GM19452 (cell line): Measurements from ENCODE around the gene LRRC4B.

Experiments
- ATAC-seq: cut with Tn5 transposase; IDR thresholded peaks from one replicate; pipeline ENCODE4 v1.9.1; 2021; ENCODE audit not compliant: unreplicated experiment

The LRRC4B gene

DNA sequence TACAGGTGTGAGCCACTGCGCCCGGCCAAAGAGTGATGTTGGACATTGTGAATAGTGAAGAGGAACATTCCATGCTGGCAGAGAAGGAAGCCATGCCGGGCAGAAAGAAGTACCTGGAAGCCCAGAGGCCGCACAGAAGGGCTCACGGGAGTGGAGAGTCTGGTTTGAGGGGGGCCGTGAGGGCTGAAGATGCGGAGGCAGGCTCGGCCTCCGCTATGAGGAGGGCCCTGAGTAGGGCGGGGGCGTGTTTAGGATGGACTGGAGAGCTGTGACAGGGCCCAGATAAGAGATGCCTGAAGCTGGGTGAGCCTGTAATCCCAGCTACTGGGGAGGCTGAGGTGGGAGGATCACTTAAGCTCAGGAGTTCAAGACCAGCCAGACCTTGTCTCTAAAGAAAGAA is 58.9 kb downstream of the LRRC4B start:
- no peak for ATAC-seq

- ATAC-seq = no peak
These were observed 59.4 kb downstream of the LRRC4B start for GRCh38 chr19:50508843-50509190.

GRCh38 chr19:50507376-50507775 is 60.9 kb downstream of the LRRC4B start:
- ATAC-seq = no peak

- no peak for ATAC-seq
These were observed 61.5 kb downstream of the LRRC4B start for GRCh38 chr19:50506700-50507099.

DNA sequence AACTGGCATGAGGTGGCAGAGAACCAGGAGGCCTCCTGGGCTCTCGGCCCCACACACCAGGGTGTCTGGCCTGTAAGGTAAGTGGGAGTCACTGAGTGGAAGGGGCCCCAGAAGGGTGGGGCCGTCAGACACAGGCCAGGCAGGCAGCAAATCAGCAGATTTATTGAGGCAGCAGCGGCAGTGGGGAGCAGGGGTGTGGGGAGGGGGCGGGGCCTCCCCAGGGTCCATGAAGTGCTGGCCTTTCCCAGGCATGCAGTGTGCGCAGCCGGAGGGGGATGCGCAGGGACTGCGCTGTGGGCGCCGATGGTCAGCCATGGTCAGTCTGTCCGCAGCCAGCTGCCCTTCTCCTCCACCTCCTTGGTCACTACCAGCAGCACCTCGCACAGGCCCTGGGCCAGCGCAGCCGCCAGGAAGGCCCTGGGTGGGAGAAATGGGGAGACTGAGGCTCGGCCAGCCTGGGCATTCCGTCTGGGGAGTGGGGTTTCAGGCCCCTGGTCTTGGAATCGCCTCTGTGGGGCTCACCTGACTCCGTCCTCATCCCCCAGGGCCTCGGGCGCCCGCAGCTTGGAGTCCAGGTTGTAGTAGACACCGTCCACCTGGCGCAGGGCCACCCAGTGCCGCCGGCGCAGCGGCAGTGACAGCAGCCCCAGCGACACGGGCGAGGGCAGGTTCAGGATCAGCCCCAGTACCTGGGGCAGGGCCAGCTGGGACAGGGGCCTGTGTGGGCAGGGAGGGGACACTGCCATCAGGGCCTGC is 62.2 kb downstream of the LRRC4B start:
- ATAC-seq = no peak

DNA sequence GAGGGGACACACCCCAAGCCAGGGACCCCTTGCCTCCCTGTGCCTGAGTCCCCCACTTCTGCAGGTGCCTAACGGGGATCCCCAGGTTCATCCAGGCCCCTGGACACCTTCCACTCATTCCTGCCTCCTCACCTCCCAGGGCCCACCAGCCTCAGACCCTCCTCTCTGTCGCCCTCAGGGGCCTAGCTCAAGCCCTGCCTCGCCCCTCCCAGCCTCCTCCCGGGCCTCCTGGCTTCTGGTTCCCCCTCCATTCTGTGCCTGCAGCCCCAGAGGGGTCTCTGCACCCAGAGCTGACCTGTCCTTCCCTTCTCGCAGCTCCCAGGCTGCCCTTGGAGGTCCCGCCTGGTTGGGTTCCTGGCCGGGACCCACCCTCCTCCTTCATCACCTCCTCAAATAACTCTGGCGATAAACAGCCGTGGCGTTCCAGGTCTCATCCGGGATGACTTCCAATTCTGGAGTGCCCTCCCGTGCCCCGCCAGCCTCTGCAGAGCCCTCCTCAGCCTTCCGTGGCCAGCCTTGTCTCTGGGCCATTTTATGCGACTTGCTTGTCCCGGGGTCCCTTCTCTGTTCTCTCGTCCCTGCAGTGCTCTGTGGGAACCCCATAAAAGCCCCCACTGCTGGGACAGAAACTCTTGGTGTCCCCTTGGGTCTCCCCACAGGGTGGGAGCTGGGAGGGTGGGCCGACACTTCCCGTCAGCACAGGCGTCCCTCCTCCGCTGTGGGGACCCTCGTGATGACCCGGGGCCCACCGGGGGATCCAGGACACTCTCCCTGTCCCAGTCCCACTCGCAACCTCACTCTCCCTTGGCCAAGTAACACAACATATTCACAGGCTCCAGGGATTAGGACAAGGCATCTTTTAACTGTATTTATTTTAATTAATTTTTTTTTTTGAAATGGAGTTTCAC is 66.4 kb downstream of the LRRC4B start:
- no peak for ATAC-seq

DNA sequence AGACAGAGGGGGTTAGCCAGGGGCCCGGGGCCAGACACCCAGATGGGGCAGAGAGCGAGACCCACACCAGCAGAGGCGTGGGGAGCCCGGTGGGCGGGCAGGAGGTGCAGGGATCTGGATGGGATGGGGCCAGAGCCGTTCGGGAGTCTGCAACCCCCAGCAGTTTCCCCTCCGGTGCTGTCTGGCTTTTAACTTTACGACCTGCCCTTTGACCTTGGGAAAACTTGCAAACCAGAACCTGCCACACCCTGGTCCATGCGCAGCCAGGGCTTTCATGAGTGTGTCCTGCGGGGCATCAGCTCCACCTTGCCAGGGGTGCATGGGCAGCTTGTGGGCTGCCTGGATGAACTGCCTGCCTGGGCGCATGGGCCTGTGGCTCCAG is 67.1 kb downstream of the LRRC4B start:
- no peak for ATAC-seq

DNA sequence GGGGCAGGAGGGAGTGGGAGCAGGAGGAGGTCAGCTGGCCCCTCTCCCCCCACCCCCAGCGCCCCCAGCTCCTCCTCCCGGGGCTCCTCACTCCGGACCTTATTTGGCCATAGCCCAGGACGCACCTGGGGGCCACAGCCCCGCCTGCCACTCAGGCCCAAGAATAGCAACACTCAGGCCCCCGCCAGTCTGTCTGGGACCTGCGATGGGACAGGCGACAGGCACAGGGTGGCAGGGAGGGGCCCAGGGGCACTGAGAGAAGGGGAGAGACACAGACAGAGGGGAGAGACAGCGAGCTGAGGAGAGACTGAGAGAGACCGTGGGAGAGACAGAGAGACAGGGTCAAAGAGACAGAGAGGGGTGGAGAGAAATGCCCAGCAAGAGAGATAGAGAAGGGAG is 67.5 kb downstream of the LRRC4B start:
- ATAC-seq = no peak

- no peak for ATAC-seq
These were observed 68.0 kb downstream of the LRRC4B start for GRCh38 chr19:50500060-50500752.

- ATAC-seq = no peak
These were observed 69.8 kb downstream of the LRRC4B start for GRCh38 chr19:50498219-50499056.

DNA sequence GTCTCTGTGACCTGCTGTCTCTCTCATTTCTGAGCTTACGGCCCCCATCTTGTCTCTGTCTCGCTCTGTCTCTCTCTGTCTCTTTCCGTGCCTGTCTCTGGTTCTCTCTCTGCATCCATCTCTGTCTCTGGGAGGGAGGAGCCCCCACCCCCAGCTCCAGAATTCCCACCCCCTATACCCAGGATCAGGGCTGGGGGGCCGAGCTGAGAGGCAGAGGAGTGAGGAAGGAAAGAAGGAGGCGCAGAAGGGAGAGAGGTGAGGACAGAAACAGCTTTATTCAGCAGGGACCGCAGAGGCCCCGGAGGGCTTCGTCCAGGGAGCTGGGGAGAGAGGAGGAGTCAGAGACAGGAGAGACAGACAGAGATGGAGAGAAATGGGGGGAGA is 71.2 kb downstream of the LRRC4B start:
- no peak for ATAC-seq

DNA sequence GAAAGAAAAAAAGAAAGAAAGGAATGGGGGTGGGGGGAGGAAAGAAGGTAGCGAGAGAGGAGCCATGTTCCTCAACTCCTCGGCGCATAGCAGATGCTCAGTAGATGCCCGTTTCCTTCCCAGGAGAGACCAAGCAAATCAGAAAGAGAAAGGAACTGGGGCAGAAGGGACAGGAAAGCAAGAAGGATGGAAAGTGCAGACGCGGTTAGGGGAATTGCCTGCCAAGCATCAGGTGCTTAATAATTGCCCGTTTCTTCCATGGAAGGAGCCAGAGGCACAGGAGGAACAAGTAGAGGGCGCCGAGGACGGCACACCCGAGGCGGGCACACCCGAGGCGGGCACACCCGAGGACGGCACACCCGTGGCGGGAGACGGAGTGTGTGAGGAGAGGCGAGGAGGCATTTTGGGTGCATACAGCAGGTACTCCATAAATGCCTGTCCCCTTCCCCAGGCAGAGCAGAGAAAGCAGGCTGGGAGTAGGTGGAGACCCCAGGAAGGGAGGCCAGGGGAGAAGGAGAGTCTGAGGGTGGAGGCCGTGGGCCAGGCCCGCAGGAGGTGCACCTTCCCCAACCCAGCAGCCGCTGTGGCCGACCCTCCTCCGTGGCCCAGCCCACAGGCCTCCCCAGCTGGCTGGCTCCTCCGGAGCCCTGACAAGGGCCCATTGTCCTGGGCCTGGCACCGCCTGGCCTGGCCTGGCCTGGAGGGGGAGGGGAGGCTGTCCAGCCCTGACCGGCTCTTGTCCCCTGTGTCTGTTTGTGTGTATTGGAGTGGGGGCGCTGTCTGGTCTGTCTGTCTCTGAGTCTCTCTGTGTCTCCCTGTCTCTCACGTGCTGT is 71.8 kb downstream of the LRRC4B start:
- ATAC-seq = no peak

GRCh38 chr19:50495020-50495531 is 73.2 kb downstream of the LRRC4B start:
- no peak for ATAC-seq

DNA sequence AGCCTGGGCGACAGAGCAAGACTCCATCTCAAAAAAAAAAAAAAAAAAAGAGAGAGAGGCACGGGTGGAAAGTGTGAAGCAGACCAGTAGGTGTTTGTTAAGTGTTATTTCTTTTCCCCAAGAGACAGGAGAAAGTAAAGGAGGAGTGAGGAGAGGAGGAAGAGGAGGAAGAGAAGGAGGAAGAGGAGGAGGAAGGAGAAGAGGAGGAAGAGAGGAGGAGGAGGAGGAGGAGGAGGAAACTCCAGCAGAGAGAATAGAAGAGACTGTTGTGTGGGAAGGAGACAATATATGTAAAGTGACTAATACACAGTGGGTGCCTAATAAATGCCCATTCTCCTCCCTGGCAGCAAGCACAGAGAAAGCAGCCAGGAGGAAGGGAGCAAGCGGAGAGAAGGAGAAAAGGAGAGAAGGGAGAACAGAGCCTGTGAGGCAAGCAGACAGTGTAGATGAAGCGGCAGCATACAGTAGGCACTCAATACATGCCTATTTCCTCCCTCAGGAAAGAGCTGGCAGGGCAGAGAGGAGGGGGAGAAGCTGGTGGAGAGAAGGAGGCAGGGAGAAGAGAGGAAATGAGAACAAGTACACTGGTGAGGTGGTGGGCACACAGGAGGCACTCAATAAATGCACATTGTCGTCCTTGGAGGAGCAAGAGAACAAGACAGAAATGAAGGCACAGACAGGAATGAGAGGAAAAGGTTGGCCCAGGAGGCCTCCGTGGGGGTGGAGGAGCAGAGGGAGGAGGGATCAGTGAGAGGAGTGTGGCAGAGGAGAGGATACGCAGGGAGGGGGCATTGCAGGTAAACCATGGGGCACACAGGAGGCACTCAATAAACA is 73.8 kb downstream of the LRRC4B start:
- ATAC-seq = no peak

- ATAC-seq = no peak
These were observed 75.1 kb downstream of the LRRC4B start for GRCh38 chr19:50493171-50493570.

DNA sequence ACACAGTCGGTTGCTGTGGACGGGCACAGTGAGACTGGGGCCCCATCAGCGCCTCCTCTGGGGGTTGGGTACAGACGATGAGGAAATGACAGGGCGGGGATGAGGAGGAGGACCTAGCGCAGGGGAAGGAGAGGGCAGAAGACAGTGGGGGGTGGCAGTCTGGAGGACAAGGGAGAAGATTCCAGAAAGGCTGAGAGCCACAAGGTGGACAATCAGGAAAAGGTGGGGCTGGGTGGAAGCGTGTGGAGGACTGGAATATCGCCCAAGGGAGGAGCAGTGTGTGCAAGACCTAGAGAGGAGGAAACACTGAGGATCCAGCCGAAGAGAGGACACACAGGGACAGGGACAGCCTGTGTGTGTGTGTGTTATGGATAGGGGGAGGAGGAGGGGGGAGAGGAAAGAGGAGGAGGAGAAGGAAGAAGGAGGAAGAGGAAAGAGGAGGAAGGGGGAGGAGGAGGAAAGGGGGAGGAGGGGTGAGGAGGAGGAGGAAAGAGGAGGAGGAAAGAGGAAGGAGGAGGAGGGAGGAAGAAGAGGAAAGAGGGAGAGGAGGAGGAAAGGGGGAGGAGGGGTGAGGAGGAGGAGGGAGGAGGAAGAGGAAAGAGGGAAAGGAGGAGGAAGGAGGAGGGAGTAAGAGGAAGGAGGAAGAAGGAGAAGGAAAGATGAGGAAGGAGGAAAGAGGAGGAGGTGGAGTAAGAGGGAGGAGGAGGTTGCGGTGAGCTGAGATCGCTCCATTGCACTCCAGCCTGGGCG is 75.8 kb downstream of the LRRC4B start:
- no peak for ATAC-seq

GRCh38 chr19:50490991-50491472 is 77.2 kb downstream of the LRRC4B start:
- no peak for ATAC-seq

DNA sequence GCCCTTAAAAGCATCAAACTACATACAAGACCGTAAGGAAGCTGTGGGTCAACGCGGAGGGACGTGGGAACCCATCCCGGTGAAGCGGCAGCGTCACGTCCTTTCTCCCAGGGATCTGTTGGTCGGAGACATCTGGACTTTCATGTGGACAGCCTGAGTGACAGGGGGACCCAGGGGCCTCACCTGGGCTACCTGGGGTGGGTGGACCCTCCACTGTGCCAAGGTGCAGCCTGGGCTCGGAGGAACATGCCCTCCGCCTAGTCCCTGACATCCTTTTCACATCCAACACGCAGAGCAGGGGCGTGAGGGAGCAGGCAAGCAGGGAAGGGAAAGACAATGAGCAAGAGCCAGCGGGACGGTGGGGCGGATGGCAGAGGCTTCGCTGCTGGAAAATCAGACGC is 77.8 kb downstream of the LRRC4B start:
- ATAC-seq = no peak
